ENCODE results near the gene ROR2.
"Not testable (repeated sequence)": the region's sequence is repeated elsewhere in the genome, so short reads cannot be mapped to it uniquely, and the experiment has no call there.

The ROR2 gene

DNA sequence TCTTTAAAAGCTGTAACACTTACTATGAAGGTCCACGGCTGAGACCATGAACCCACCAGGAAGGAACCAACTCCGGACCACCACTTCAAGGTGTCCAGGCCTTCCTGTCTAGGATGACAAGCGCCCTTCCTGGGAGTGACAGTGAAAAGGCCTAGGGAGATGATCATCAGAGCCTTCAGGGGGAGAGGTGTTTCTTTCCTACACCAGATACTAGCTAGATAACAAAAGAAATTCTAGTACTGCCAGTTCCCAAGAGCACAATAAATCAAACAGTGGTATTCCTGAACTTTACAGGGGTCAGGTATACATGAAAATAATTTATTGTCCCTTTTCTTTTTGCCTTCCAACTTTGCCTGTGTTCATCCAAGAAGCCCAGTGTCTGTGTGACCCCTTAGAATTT, 432.2 kb downstream of the ROR2 start:
- Histone ChIP-seq H3K36me3 (no peaks in the 10 kb centered on the region), H3K9me3 (0 out of 2 replicates have a peak, but pooled peaks cover 3% of the 10 kb centered on the region), H3K4me3 (ENCODE audit: low read depth, low read length) (no peak overlapping the region), H3K4me1 (no peaks in the 10 kb centered on the region), H3K27me3 (no peaks in the 10 kb centered on the region)
- no peak for DNase-seq
- TF ChIP-seq CTCF (IDR thresholded peaks at IDR 0.05; ENCODE audit: low read depth, low read length), result no peak

GRCh38 chr9:91517332-91517731, 432.7 kb downstream of the ROR2 start:
- not testable (repeated sequence) for H3K4me3 ChIP-seq (ENCODE audit: low read depth, low read length); H3K36me3 ChIP-seq; H3K27me3 ChIP-seq; DNase-seq; H3K4me1 ChIP-seq; H3K9me3 ChIP-seq

- Histone ChIP-seq H3K9me3 (0 out of 2 replicates have a peak, but pooled peaks cover 3% of the 10 kb centered on the region), H3K4me3 (ENCODE audit: low read depth, low read length) (no peak overlapping the region), H3K4me1 (no peaks in the 10 kb centered on the region), H3K27me3 (no peaks in the 10 kb centered on the region), H3K36me3 (no peaks in the 10 kb centered on the region)
- TF ChIP-seq CTCF (IDR thresholded peaks at IDR 0.05; ENCODE audit: low read depth, low read length), result no peak
- DNase-seq, result no peak
Measured at GRCh38 chr9:91516777-91517176, 433.3 kb downstream of the ROR2 start.

- Histone ChIP-seq H3K9me3 (0 out of 2 replicates have a peak, but pooled peaks cover 3% of the 10 kb centered on the region), H3K4me1 (no peaks in the 10 kb centered on the region), H3K36me3 (no peaks in the 10 kb centered on the region), H3K4me3 (ENCODE audit: low read depth, low read length) (no peak overlapping the region), H3K27me3 (no peaks in the 10 kb centered on the region)
- no peak for DNase-seq
- TF ChIP-seq CTCF (IDR thresholded peaks at IDR 0.05; ENCODE audit: low read depth, low read length), result no peak
Measured at GRCh38 chr9:91516081-91516480, 433.9 kb downstream of the ROR2 start.

DNA sequence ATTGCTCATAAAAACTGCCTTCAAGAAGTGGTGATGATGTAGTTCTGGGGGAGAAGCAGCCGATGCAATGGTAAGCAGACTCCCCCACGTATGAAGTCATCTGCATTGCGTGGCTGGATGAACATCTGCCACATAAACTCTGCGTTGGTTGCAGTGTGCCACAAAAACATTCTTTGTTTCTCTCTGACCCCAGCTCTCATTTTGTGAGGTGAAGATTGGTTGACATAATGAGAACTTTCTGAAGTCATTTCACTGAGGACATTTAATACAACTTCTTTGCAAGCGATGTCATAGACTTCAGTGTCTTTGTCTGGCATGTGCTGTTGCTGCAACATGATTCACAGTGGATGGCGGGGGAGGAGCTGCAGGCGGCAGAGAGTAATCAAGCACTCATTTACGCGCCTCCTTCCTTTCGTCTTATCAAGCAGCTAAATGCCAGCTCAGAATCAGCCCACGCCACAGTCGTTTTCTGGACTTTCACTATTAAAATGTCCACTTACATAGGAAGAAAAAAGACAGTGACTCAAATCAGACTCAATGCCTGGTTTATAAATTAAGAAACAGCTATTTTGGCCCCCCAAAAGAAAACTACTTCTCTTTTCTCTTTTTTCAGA, 434.8 kb downstream of the ROR2 start:
- Histone ChIP-seq H3K4me3 (ENCODE audit: low read depth, low read length) (no peak overlapping the region), H3K9me3 (0 out of 2 replicates have a peak, but pooled peaks cover 3% of the 10 kb centered on the region), H3K4me1 (no peaks in the 10 kb centered on the region), H3K36me3 (no peaks in the 10 kb centered on the region), H3K27me3 (no peaks in the 10 kb centered on the region)
- no peak for DNase-seq
- no peak for TF ChIP-seq CTCF (IDR thresholded peaks at IDR 0.05; ENCODE audit: low read depth, low read length)

All from BE2C (cell line).